HTR-8/SVneo (cell line): ENCODE data around the gene IP6K1.
"Not testable (repeated sequence)": the region's sequence is repeated elsewhere in the genome, so short reads cannot be mapped to it uniquely, and the experiment has no call there.

ENCODE experiments used
- DNase-seq: peaks from one replicate; pipeline ENCODE4 v3.0.0; 2011; ENCODE audit warnings: low spot score, mixed read lengths; ENCODE audit not compliant: insufficient read length
- FAIRE-seq: peaks from 2 replicates; lab custom pipeline; 2011; peaks lifted over from hg19 to GRCh38; lab: Jason Lieb, UNC

Gene IP6K1

GRCh38 chr3:49794926-49795905 lies 8.9 kb upstream of the IP6K1 start:
- FAIRE-seq (no peak), DNase-seq (no peak)

- no peak for FAIRE-seq
- no peak for DNase-seq
Observed at GRCh38 chr3:49794431-49794830, 8.1 kb upstream of the IP6K1 start.

- FAIRE-seq (no peak), DNase-seq (no peak)
Observed at GRCh38 chr3:49793486-49794085, 7.2 kb upstream of the IP6K1 start.

GRCh38 chr3:49792371-49793150 lies 6.2 kb upstream of the IP6K1 start:
- no peak for DNase-seq

GRCh38 chr3:49791571-49791970 lies 5.2 kb upstream of the IP6K1 start:
- peak; percentile 4 for FAIRE-seq
- DNase-seq = no peak

More at GRCh38 chr3:49792371-49793150, 6.2 kb upstream of the IP6K1 start:
- FAIRE-seq = peak; percentile 31

- DNase-seq (peak; percentile 91), FAIRE-seq (peak; percentile 91)
Observed at GRCh38 chr3:49790626-49791411, 4.5 kb upstream of the IP6K1 start.

GRCh38 chr3:49788056-49788455 lies 1.7 kb upstream of the IP6K1 start:
- FAIRE-seq (no peak), DNase-seq (no peak)

GRCh38 chr3:49787536-49787935 lies 1.2 kb upstream of the IP6K1 start:
- DNase-seq = no peak
- FAIRE-seq = no peak

GRCh38 chr3:49787182-49787464 lies 781 bp upstream of the IP6K1 start:
- FAIRE-seq (peak; percentile 23), DNase-seq (no peak)

GRCh38 chr3:49785565-49786356 lies 581 bp downstream of the IP6K1 start:
- no peak for DNase-seq
- FAIRE-seq = no peak

- DNase-seq, FAIRE-seq: not testable (repeated sequence)
Observed at GRCh38 chr3:49782277-49782676, 4.1 kb downstream of the IP6K1 start.

GRCh38 chr3:49781415-49782199 lies 4.7 kb downstream of the IP6K1 start:
- FAIRE-seq (no peak), DNase-seq (no peak)

GRCh38 chr3:49780975-49781365 lies 5.4 kb downstream of the IP6K1 start:
- not testable (repeated sequence) for FAIRE-seq, DNase-seq

GRCh38 chr3:49780080-49780974 lies 6.0 kb downstream of the IP6K1 start:
- DNase-seq (no peak), FAIRE-seq (no peak)

GRCh38 chr3:49779358-49780079 lies 6.8 kb downstream of the IP6K1 start:
- FAIRE-seq (no peak), DNase-seq (no peak)

- DNase-seq, FAIRE-seq: not testable (repeated sequence)
Observed at GRCh38 chr3:49776101-49776500, 10.2 kb downstream of the IP6K1 start.

- FAIRE-seq (no peak), DNase-seq (no peak)
Observed at GRCh38 chr3:49775538-49775937, 10.8 kb downstream of the IP6K1 start.
